Keratinocyte (primary cell): Measurements from ENCODE around the gene PITX1.

ENCODE experiments used
- EZH2 ChIP-seq: IDR thresholded peaks from one replicate; pipeline ENCODE4 v1.6.1; 2012; ENCODE audit warnings: inconsistent platforms, mild to moderate bottlenecking, low read length, moderate library complexity
- TF ChIP-seq, protein P1 (sequence below), 3 experiments: IDR thresholded peaks in 1 of 3; conservative IDR thresholded peaks in 1 of 3; optimal IDR thresholded peaks in 1 of 3; 2 replicates in 2 of 3; 3 replicates in 1 of 3; pipeline versions ENCODE3 to v1.5.1; 2011; ENCODE audit warnings: low read length in 3 of 3, mild to moderate bottlenecking in 3 of 3, moderate library complexity in 2 of 3, control low read depth in 1 of 3, inconsistent platforms in 1 of 3; ENCODE audit not compliant: insufficient read depth in 2 of 3; ENCODE audit errors: extremely low read depth in 1 of 3

DNA sequence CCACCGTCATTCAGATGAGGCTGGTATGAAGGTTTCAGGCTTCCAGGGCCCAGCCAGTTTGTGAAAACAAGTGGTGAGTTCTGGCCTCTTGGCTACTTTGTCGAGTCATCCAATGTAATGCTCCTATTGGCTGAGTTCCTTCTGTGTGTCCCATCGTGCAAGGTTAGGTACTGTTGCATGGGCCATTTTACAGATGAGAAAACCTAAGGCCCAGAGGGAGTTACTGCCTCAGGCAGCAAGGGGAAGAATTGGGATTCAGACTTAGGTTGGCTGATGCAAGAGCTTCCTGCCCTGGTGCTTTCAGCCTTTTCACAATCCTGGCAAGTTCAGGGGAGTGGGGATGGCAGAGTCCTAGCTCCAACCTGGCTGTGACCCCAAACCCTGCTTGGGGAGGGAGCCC, 17.4 kb upstream of the PITX1 start:
- TF ChIP-seq, protein P1, sequence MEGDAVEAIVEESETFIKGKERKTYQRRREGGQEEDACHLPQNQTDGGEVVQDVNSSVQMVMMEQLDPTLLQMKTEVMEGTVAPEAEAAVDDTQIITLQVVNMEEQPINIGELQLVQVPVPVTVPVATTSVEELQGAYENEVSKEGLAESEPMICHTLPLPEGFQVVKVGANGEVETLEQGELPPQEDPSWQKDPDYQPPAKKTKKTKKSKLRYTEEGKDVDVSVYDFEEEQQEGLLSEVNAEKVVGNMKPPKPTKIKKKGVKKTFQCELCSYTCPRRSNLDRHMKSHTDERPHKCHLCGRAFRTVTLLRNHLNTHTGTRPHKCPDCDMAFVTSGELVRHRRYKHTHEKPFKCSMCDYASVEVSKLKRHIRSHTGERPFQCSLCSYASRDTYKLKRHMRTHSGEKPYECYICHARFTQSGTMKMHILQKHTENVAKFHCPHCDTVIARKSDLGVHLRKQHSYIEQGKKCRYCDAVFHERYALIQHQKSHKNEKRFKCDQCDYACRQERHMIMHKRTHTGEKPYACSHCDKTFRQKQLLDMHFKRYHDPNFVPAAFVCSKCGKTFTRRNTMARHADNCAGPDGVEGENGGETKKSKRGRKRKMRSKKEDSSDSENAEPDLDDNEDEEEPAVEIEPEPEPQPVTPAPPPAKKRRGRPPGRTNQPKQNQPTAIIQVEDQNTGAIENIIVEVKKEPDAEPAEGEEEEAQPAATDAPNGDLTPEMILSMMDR (optimal IDR thresholded peaks at IDR 0.05 in 1 of 3, IDR thresholded peaks at IDR 0.05 in 1 of 3, conservative IDR thresholded peaks at IDR 0.05 in 1 of 3; ENCODE audit: extremely low read depth in 1 of 3, insufficient read depth in 2 of 3, low read length in 3 of 3): no peak
- TF ChIP-seq EZH2: no peak
